ELF-1 (cell line): ENCODE data around the gene BCOR.

Experiments
- DNase-seq: peaks from one replicate; pipeline ENCODE4 v3.0.0-alpha.2; 2016; ENCODE audit warnings: low read depth, low spot score

BCOR gene

DNA sequence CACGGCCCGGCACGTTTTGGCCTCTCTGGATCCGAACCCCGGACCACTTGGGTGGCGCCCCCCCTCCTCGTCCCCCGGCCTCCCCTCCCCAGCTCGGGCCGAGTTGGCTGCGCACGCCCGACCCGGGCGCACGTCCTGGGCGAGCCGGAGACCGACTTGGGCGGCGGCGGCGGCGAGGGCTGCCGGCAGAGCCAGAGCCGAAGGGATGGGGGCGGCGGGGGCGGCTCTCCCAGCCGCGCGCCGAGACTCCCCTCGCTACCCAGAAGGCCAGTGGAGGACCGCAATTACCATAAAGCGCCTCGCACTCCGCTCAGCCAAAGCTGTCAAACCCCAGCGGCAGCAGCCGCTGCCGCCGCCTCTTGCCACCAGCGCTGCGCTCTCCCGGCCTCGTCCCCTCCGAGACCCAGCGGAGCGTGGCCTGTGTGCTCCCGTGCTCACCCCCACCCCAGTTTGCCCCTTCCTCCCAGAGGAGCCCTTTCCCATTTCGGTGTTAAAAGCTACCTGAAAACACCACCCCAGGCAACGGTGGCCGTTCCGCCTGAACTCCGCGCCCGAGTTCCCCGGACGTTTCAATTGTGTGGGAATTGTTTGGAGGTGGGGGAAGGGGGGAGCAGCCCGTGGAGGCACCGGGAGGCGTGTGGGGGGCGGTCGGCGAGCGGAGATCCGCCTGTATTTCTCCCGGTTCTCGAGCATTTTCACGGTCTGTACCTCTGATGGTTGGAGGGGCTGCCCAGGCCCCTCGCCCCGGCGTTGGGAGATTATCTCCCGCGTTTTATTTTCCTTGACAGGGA lies 701 bp upstream of the BCOR start:
- DNase-seq: peak; percentile 80

DNA sequence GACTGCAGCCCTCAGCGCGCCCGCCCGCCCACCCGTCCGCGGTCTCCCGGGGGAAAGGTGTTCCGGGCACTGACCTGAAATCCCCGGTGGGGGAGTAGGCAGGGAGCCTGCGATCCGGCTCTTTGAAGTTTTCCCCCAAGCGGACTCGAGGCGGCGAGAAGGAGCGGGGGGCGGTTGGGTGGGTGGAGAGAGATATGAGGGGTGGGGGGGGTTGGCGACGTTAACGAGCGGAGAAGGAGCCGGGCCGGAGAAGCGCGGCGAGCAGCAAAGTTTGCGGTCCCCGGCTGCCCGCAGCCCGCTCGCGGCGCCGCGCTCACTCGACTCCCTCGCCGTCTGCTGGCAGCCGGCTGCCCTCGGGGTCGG lies 636 bp downstream of the BCOR start:
- no peak for DNase-seq

DNA sequence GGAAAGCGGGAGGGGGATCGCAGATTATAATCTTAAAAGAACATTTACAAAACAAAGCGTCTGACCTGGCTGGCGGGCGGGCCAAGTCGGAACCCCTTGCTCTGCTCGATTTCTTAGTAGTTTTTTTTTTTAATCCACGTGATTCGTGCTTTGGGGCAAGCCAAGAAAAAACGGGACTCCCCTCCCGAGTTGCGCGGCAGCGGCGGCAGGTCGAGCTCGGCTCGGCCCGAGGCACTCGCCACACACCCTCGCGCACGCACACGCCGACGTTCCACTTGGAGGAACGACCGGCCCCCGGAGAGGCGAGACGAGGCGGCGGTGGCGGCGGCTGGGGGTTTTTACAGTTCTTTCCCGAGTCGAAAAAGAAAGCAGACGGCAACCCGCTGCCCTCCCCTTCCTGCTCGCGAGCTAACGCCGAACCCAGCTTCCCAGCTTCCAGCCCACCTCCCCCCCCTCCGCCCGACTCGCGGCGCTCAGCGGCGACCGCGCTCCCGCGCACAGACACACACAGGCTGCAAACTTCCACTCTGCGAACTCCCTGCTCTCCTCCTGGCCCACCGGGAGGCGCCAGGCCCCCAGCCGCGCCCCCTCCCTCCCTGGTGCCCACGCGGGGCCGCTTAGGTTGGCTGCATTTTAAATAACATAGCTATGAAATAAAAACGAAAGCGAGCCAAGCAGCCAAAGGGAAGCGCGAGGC lies 1.2 kb downstream of the BCOR start:
- DNase-seq: peak; percentile 64

DNA sequence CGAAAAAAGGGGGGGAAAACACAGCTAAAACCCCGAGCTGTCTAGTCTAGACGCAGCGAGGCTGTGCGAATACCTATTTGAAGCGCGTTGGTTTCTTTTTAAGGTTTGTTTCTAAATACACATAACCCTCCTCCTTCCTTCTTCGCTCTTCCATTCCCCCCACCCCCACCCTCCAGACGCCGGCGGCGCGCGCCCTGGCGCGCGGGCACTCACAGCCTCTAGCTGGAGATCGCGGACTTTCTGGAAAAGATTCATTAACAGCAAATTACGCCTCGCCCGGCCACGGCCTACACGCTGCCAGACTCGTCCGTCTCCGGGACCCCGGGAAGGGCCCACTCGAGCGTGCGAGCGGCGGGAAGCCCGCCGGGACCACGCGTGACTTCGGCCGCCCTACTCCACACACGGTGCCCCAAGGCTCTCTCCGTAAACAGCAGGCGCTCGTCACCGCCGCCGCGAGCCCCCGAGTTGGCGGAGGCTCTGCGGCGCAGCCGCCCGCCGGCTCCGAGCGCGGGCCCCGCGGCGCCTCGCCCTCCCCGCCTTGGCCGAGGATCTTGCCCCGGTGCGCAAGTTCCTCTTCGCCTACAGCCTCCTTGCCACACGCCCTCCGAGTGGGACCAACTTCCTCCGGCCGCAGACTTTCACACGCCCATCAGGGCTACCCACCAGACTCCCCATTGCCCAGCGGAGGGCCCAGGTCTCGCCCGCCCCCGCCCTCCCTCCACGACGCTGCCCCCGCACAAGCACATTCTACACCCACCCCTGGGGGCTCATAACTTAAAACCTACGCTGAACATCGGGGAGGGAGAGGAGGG lies 2.0 kb downstream of the BCOR start:
- no peak for DNase-seq

DNA sequence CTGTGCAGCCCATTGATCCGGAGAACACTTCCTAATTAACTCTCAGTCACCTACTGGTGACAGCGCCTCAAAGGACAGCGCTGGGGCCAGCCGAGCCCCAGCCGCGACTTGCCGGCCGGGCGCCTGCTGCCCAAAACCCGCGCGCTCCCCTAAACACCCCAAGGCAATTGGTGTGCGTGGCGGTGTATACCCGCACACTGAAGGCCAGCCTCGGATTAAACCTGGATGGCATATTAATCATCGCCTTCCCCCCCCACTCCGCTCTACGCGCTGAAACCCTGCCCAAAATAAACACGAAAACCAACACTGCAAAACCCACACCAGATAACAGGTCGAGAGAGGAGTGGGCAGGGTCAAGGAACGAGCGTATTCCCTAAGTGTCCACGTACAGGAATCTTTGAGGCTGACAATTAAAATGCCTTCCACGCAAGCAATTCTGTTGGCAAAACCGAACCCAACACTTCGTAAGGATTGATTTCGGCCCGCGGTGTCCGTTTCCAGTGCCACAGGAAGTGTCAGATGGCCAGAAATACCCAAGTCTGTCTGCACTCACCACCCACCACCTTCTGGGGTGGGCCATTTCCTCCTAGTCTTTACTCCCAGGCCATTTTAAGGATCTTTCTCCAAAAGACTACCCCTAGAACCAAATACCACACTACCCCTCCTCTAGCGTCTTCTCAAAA lies 2.7 kb downstream of the BCOR start:
- no peak for DNase-seq

DNA sequence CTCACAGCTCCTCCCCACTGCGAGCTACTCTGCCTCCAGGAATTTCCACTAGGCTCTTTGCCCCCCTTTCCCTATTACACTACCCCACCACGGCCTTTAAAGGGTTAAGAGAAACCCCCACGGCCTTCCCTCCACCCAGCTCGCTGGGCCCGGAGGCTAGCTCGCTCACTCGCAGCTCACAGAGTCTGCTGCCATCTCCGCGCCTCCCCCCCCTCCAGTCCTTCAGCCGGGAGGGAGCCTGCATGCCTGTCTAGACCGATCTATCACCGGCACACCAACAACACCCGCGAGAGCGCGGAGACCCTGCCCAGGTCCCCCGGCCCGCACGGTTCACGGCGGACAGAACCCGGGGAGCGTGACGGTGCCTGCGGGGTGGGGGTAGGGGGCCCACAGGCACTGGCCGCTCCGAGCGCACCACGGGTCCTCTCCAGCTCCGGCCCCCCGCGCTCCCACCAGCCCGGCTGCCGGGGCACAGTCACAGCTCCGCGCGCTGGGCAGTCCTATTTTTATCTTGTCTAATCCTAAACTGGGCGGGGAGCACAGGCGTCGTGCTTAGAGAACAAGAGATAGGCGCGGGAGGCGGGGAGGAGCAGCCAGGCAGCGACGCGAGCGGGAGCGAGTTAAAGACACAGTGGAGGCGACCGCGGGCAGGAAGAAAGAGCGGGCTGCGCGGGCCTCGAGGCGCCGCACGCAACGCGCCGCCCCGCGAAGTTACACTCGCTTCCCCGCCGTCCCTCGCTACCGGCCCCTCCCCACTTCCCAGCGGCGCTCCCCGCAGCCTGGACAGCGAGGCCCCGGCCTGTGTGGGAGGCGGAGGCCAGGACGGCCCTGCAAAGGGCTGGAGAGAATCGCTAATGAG lies 3.5 kb downstream of the BCOR start:
- DNase-seq: peak; percentile 82

DNA sequence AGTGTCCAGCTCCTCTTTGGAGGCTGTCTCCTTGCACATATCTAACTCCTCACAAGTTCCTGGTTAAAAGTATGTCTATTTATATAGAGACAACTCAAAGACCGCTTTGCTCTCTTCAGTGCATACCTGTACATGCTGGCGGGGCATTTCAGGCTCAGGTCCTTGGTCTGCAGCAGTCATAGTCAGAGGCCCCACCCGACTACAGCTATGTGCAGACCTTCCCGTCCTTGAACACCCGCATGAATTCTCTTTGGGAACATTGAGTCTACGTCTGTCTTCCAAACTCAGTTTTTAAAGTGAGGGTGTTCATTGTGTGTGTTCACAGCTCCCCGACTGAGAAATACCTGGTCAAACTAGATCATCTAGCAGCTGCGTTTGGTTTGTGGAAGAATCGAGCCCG lies 4.2 kb downstream of the BCOR start:
- DNase-seq: no peak

DNA sequence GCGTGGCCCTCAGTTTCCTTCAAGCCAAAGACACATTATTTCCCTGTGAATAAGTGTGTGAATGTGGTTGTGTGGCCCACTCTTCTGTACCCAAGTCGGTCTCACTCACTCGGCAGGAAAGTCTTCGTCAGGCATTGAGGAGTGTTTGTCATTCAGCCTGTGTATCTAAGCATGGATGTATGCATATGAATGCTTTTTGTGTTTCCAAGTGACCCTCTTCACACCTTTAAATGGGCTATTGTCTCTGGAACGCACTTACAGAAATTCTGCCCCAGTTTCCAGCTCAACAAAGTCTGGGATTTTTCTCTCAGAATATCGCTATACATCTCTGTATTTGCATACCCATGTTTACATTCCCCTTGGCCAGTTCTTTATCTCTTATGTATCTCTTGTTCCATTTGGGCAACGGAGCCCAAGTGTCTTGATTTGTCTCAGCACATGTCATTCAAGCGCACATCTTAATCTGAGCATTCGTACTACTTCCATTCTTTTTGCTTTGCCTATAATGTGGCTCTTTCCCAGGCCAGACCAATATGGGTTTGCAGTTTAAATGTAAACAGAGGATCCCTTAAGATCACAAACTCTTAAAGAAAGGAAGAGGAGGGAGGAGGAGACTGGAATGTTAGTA lies 4.8 kb downstream of the BCOR start:
- DNase-seq: peak; percentile 69

DNA sequence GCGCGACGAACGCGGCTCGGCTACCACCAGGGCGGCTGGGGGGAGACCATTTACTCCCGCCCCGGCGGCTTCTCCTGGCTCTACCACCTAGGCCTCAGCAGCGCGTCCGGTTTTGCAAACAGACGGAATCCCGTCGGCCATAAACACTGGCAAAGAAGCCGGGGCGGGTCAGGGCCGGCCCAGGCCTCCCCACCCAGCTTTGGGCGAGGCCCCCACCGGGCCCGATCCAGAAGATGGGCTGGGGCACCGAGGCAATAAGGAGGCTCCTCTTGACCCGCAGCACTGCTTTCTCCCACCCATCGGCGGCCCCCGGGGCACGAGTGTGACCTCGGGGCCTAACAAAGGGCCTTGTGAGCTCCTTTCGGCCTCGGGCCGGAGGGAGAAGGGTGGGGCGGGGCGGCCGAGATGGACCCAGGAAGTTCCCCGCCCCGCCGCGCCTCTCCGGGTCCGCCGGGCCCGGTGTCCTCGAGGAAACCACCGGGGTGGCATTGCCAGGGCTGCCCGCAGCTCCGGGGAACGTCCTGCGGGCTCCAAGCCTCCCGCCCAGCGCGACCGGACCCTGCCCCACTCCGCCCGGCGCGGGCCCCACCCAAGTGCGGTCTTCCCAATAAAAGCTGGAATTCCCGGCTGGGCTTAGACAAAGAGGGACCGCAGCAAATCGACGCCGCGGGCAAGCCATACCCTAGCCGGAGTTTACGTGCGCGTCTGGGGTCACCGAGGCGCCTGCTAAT lies 5.9 kb downstream of the BCOR start:
- DNase-seq: peak; percentile 87

DNA sequence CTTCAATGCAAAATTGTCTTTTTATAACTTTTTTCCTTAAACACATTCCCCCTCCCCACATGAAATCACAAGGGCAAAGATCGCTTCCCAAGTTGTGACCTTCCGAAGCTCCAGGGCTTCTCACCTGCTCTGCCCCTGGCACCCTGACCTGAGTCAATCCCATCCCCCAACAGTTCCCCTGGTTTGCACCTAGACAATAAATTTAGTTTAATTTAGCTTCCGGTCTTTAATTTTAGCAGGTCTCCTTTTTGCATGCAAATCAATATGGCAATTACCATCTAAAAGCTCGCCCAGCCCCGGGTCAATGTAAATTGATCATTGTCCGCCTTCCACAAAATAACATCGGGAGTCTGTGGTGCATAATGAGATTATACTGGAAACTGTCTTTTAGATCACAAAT lies 6.8 kb downstream of the BCOR start:
- peak; percentile 53 for DNase-seq

DNA sequence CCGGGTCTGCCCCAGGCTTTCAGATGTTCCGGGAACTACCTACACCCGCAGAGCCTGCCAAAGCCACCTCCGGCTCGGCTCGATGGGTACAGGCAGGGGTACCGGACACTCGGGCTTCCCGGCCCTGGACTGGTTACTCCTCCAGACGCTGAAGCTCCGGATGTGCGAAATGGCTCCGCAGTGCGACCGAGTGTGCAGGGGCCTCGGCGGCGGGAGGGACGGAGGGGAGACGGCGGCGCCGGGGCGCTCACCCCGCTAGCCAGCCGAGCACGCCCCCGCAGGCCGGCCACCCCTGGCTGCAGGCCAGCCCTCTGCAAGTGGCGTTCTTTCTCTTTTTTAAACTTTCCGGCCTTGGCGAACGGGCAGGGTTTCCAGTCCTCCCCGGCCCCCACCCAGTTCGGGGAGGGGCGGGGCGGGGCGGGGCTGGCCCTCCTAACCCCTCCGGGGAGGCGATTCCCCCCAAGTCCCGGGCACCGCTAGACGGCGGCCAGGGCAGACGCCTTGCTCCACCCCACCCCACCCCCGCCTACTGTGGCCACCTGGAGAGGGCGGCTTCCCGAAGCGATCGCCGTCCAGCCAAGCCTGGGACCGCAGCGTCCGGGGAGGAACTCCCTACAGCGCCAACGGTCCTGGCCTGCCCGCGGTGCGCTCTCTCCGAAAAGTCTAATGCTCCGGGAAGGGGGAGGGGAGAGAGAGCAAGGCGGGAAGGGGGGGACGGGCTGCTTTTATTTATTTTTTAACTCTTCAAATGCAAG lies 7.5 kb downstream of the BCOR start:
- peak; percentile 60 for DNase-seq

DNA sequence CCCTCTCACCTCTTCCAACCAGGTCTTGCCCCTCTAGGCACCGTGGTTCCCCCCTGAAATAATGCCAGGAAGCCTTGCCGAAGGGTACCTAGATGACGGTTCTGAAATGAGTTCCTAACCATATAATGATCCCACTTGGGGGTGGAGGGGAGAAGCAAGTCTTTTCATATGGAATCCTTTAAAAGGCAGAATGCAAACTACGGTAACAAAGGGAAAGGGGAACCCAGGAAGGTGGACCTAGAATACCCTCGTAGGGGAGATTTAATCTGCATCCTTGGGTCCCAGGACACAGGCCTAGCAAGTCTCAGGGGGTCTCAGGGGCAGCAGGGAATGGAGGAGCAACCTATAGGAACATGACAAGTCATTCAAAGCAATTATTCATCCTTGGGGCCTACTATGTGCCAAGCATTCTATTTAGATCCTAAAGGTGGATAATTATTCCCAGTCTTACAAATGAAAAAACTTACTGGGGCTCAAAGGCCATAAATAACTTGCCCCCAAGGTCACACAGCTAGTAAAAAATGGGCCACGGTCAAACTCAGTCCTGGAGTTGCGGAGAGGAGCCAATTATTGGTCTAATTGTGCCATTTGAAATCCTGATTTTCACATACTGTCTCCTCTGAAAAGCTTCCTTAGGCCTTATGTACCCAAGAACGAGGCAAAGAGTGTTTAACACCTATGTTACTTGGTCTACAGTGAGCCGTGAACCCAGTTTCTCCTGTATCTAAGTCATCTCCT lies 8.8 kb downstream of the BCOR start:
- no peak for DNase-seq

DNA sequence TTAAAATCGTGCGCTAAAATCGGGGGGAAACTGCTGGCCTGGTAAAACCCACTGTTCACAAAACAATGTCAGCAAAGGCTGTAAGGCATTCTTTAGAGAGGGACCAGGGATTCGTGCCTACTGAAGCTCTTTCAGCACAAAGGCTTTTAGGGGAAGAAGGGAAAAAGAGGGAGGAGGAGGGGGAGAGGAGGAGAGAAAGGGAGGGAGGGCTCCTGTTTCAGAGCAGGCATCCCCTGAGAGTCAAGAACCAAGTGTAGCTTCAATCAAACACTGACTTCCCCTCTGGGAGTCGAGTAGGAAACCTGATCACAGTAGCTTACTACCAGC lies 9.5 kb downstream of the BCOR start:
- DNase-seq: peak; percentile 51

DNA sequence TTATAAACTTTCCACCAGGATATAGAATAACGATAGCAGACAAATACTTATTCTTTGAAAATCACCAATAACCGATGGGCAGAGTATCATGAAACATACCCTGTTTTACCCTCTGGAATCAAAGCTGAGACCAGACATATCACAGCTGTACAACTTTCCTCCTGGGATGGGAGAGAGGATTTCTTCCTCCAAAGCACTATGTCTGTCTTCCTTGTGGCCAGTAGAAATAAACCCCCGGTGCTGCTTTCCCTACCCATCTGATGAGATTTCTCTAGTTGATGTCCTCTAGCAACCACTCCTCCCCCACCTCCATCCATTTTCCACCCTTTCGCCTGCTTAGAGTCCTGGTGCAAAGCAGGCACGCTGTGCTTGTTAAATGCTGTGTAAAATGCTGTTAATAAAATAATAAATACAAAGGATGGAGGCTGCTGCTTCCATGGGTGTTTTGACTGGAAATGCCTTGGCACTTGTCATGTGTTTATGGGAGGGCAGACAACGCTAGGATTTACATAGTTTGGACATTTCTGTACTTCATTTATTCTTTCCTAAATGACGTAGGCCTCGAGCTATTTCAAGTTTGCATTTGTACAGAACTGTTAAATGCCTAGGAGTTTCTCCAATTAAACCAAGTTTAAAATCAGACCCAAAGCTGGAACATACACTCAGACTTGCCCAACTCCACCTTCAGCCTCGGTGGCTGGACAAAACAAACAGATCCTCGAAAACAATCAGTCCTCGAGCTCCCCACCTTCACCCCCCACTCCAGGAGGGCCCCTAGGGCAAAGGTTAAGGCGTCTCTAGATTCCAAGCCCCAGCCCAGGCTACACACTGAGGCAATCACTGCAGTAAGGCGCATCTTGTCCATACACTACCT lies 10.1 kb downstream of the BCOR start:
- peak; percentile 15 for DNase-seq

DNA sequence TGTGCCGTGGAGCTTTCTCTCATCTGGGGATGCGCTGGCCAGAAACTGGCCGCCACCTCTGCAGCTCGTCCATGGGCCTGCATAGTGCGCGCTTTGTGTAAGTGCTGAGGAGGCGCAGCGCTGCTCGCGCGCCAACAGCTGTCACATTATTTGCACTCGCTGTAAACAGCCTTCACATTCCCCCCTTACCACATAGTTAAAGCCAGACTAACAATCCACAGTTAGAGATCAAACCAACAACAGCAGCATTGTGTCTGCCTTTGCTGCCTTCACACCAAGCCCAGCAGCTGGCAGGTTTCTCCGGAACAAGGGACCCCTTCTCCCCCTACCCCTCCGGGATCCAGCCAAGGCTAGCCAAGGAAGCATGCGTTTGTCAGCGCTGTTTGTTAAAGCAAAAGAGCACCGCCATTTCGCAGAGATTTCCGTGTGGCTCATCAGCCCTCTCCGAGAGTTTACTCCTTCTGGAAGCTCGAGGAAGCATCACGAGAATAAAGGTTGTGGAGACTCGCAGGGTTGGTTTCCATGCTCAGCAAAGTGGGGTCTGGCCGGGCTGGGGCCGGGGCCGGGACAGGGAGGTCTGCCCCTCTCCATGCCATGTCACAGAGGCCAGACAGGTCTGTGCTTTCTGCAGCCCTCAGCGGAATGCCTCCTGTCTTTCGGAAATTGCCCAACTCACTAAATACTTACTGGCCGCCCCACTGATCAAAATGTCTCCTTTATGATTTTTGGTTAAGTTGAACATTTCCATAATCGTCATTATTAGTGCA lies 11.0 kb downstream of the BCOR start:
- DNase-seq: peak; percentile 79

DNA sequence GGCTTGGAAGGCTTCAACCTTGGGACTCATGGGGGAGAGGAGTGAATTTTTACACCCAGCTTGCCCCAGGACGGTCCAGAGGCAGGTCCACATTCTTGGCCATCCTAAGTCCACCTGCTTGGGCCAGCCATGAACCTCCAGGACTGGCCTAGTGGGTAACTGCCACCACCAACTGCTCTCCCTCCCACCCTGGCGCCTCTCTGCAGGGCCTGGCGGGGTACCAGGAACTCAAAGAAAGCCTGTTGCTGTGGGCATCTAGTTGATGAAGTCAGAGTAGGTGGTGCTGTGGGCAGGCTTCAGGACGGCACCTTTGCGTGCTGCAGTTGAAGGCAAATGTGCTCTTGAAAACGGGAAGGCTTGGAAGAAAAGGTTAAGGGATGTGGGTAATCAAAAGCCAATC lies 12.0 kb downstream of the BCOR start:
- DNase-seq: peak; percentile 23

DNA sequence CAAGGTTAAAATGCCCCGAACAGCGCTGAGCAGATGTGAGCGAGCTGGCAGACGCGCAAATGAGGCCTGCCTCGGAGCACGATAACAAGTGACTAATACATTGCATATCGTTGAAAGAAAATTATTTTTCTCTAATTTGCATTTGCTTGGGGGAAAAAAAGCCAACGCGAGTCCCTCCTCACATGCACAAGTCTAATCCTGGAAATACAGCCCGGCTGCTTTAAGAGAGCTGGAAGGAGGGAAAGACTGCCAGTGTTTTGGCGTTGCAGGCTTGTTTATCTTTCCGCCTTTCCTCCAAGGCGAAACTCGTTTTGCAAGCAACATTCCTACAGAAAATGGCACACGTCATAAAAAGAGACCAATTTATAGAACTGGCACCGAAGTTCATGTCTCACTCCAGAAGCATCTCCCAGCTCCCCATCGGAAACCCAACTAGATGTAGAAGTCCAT lies 12.6 kb downstream of the BCOR start:
- peak; percentile 47 for DNase-seq
